Ovary (tissue), 9 donors: Measurements from ENCODE around the gene C1orf56. TPM values are rescaled to one million over a fixed set of nuclear protein-coding genes. Genes with fewer than 3 reads are reported as not detected.

ENCODE experiments used
- DNase-seq, 5 donors: peaks; one replicate each; pipeline ENCODE4 v3.0.0-alpha.2; 2019 to 2020
- H3K27ac ChIP-seq, 2 donors: fragments of 200-600 bp; one replicate each; pipeline versions ENCODE4 v1.5.1 to v1.8.0; 2019 to 2022
- H3K27me3 ChIP-seq: fragments of 200-600 bp; one replicate; pipeline ENCODE4 v1.8.0; 2022
- H3K36me3 ChIP-seq: fragments of 200-600 bp; sonication (generic); one replicate; pipeline ENCODE4 v1.5.1; 2019
- H3K4me1 ChIP-seq: one replicate; pipeline ENCODE4 v1.8.1; 2013; ENCODE audit warnings: mild to moderate bottlenecking, moderate library complexity; ENCODE audit not compliant: insufficient read depth
- H3K4me3 ChIP-seq: fragments of 200-600 bp; sonication (generic); one replicate; pipeline ENCODE4 v1.5.1; 2017
- H3K9me3 ChIP-seq, 2 donors: fragments of 200-600 bp in 1 of 2; sonication (generic) in 1 of 2; one replicate each; pipeline versions ENCODE4 v1.5.1 to v1.8.1; 2013 to 2019; ENCODE audit warnings: mild to moderate bottlenecking in 1 of 2, moderate library complexity in 1 of 2
- EP300 ChIP-seq: sonication (generic); formaldehyde crosslinking; IDR thresholded peaks from one replicate; pipeline ENCODE4 v1.6.1; 2017; ENCODE audit warnings: antibody characterized with exemption
- POLR2A ChIP-seq: fragments of 450-650 bp; IDR thresholded peaks from one replicate; pipeline ENCODE4 v1.6.1; 2017; ENCODE audit warnings: antibody characterized with exemption, mild to moderate bottlenecking, moderate library complexity
- WGBS, 3 donors: extraction: QIAGEN DNeasy Blood & Tissue Kit in 1 of 3; methylation state at CpG; one replicate each; pipeline versions ENCODE4 v1.1.5 to v1.1.7; 2013 to 2017; 5-methylcytosine and 5-hydroxymethylcytosine counted together
- intact Hi-C, 4 donors: fragments of 100-400 bp; cut with DNase I; formaldehyde crosslinking; loops; one replicate each; pipeline versions ENCODE4 v1.11.0 to v1.15.1; 2022 to 2023
- polyA plus RNA-seq, 2 donors: library from polyadenylated mRNA; stranded (reverse); fragments of 200-250 nt in 1 of 2; fragments of 350-450 nt in 1 of 2; fragmentation: Illumina TruSeq in 1 of 2; extraction: RNeasy Lipid Tissue Mini Kit (QIAGEN cat#74804) in 1 of 2; gene quantifications; one replicate each; pipeline ENCODE4 v1.2.3, GENCODE V29; 2013 to 2014
- total RNA-seq, 7 donors: library from RNA; depleted of rRNA in 2 of 7; stranded (reverse); fragments of >200 nt in 2 of 7; fragmentation: NEBNext Ultra II Directional in 3 of 7; extraction: Animal tissue kit (Norgen Biotek cat#: 25700) in 3 of 7; gene quantifications; one replicate each; pipeline versions ENCODE4 v1.1.0 to v1.2.4, GENCODE V29; 2016 to 2023
- TF ChIP-seq, protein P1 (sequence below), 3 donors: fragments of 450-650 bp in 2 of 3; fragments of 200-600 bp in 1 of 3; IDR thresholded peaks; one replicate each; pipeline versions ENCODE4 v1.5.1 to v1.8.0; 2016 to 2022; ENCODE audit warnings: antibody characterized with exemption in 3 of 3, mild to moderate bottlenecking in 1 of 3
- donor health status: DM: no; HTN: no; CAD: no; lungs with moderate emphysema.
- donor health status: DM: no; HTN: no; CAD: no.
- donor health status: Bipolar disorder and iron deficiency.
- donor health status: DM: yes; HTN: yes; CAD: no.
- donor health status: DM: no; HTN: no; CAD: no.
- donor health status: DM: yes; HTN: yes; CAD: no.

C1orf56 gene
- total and polyA plus RNA-seq, 9 donors: 2.6 to 9.1 (median 6.6) TPM

DNA sequence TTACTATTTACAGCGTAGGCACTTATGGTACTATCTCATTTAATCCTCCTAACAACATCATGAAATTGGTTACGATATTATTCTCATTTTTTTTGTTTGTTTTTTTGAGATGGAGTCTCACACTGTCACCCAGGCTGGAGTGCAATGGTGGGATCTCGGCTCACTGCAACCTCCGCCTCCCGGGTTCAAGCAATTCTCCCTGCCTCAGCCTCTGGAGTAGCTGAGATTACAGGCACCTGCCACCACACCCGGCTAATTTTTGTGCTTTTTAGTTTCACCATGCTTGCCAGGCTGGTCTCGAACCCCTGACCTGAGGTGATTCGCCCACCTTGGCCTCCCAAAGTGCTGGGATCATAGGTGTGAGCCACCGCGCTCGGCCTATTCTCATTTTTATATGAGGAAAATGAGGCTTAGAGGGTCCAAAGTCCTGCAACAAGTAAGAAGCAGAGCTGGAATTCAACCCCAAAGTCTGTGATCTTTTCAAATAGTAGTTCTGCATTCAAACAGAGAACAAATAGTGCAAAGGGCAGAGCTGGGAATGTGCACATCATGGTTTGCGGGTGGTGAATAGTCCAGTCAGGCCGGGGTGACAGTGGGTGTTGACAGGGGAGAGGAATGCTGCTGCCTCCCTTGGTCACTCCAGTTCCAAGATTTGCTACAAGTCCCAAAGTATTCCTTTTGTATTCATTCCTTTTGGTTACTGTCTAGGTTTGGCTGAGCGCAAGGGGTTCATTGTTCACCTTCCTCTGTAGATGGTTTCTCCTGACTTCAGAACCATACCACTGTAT, 34.7 kb upstream of the C1orf56 start:
- Histone ChIP-seq H3K4me3 (no peak overlapping the region), H3K4me1 (peaks cover 1% of the 10 kb centered on the region), H3K27ac (no peak overlapping the region), H3K27me3 (no peaks in the 10 kb centered on the region), H3K36me3 (no peaks in the 10 kb centered on the region), H3K9me3 (no peaks in the 10 kb centered on the region)
- intact Hi-C loops: no loop called here
- TF ChIP-seq EP300: no peak
- TF ChIP-seq POLR2A: no peak
- TF ChIP-seq, protein P1, sequence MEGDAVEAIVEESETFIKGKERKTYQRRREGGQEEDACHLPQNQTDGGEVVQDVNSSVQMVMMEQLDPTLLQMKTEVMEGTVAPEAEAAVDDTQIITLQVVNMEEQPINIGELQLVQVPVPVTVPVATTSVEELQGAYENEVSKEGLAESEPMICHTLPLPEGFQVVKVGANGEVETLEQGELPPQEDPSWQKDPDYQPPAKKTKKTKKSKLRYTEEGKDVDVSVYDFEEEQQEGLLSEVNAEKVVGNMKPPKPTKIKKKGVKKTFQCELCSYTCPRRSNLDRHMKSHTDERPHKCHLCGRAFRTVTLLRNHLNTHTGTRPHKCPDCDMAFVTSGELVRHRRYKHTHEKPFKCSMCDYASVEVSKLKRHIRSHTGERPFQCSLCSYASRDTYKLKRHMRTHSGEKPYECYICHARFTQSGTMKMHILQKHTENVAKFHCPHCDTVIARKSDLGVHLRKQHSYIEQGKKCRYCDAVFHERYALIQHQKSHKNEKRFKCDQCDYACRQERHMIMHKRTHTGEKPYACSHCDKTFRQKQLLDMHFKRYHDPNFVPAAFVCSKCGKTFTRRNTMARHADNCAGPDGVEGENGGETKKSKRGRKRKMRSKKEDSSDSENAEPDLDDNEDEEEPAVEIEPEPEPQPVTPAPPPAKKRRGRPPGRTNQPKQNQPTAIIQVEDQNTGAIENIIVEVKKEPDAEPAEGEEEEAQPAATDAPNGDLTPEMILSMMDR (IDR thresholded peaks at IDR 0.05): no peak
- WGBS, 3 donors: 82 to 85% (median 83%) methylated on average over 14 of the region's 14 CpGs
- DNase-seq: no peak

DNA sequence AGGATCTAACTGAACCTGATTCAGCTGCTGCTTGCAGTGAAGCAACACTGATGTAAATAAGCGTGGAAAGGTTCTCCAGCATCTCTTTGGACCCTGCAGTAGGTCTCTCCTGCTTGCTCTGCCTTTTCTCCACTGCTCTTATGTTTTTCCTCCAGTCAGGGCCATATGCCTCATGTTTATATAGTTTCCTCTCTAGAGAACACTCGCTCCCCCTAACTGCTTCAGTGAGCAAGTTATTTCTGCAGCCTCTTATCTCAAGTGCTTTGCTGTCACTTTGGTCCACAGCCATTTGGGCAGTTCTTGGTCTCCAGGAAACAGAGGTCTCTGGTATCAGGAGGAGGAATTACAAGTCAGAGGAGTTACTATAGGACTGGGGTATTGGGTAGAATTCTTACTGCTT, 34.0 kb upstream of the C1orf56 start:
- H3K27me3 ChIP-seq: no peaks in the 10 kb centered on the region
- 13 to 19% (median 15%) methylated on average over 2 of the region's 2 CpGs for WGBS, 3 donors
- intact Hi-C loops: no loop called here
- H3K36me3 ChIP-seq: no peaks in the 10 kb centered on the region
- no peak overlapping the region for H3K27ac ChIP-seq
- DNase-seq: peak in 1 of 5 donors; percentile 31
- peaks cover 1% of the 10 kb centered on the region for H3K4me1 ChIP-seq
- no peaks in the 10 kb centered on the region for H3K9me3 ChIP-seq
- no peak overlapping the region for H3K4me3 ChIP-seq
- TF ChIP-seq, protein P1 (IDR thresholded peaks at IDR 0.05): no peak
- TF ChIP-seq POLR2A: no peak
- no peak for TF ChIP-seq EP300

DNA sequence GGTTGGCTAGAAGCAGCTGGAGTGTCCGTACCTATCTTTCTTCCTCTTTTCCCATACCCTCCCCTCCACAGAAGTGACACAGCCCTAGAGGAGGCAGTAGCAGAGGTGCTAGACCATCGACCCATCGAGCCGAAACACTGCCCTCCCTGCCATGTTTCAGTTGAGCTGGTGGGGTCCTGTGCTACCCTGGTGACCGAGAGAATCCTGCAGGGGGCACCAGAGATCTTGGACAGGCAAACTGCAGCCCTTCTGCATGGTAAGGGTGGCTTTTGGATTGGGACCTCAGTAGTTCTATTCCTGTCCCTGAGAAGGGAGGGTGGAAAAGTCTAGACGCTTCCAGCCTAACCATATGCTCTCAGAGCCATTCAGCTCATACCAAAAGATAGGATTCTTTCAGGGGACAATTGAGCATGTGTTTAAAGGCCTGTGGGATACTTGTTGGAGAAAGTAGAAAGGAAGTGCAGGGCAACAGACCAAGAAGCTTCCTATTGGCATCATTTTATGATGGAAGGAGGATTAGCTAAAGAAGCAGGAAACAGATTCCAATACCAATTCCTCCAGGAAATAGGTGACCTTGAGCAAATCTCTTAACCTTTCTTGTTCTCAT, 22.9 kb upstream of the C1orf56 start:
- 35 to 44% (median 39%) methylated on average over 6 of the region's 6 CpGs for WGBS, 3 donors
- TF ChIP-seq, protein P1 (IDR thresholded peaks at IDR 0.05): peak in 2 of 3 donors; percentile 40 to 59
- no peak for TF ChIP-seq POLR2A
- Histone ChIP-seq H3K36me3 (no peaks in the 10 kb centered on the region), H3K4me1 (no peaks in the 10 kb centered on the region), H3K27ac (no peak overlapping the region), H3K27me3 (no peaks in the 10 kb centered on the region), H3K9me3 (no peaks in the 10 kb centered on the region), H3K4me3 (no peak overlapping the region)
- intact Hi-C loops: loop anchor here in 2 of 4 donors (5.0 kb wide), 1 partner anchor 133 kb away; the partner anchor contains the start of gene TNFAIP8L2 (in 2 of the 2)
- peak; percentile 67 to 82 (median 81) for DNase-seq

DNA sequence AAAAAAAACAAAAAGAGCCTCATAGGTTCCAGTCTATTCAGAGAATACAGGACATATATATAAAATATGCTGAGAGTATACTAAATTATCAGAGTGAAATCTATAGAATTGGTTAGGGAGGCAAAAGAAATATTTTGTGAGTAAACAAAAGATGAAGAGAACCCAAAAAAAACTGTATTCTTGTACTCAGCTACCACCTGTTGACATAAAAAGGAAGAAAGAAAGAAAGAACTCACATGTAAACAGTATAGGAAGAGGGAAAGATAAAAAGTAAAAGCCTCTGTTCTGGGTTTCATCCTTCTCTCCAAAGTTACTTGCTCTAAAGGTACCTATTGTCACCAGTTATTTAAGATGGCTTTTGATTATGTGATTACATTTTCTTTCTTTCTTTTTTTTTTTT, 21.1 kb upstream of the C1orf56 start:
- H3K4me1 ChIP-seq: no peaks in the 10 kb centered on the region
- no peaks in the 10 kb centered on the region for H3K27me3 ChIP-seq
- H3K36me3 ChIP-seq: no peaks in the 10 kb centered on the region
- no peak for DNase-seq
- no peak overlapping the region for H3K4me3 ChIP-seq
- intact Hi-C loops: no loop called here
- no peaks in the 10 kb centered on the region for H3K9me3 ChIP-seq
- TF ChIP-seq, protein P1 (IDR thresholded peaks at IDR 0.05): no peak
- no peak for TF ChIP-seq EP300
- H3K27ac ChIP-seq: no peak overlapping the region
